Fibroblast of skin of back (primary cell): ENCODE data around the gene CTNNA2.
A peak's percentile ranks its signal among the peaks of the same experiment; 100 is the strongest.

ENCODE experiments used
- DNase-seq: peaks from one replicate; pipeline ENCODE4 v3.0.0-alpha.2; 2013

CTNNA2 gene

GRCh38 chr2:79713131-79713785 is 200.4 kb downstream of the CTNNA2 start:
- peak; percentile 70 for DNase-seq

- DNase-seq = no peak
These were observed 201.4 kb downstream of the CTNNA2 start for GRCh38 chr2:79714283-79714682.

GRCh38 chr2:79715338-79715737 is 202.5 kb downstream of the CTNNA2 start:
- peak; percentile 17 for DNase-seq

- peak; percentile 9 for DNase-seq
These were observed 203.4 kb downstream of the CTNNA2 start for GRCh38 chr2:79716266-79716665.

GRCh38 chr2:79717364-79718007 is 204.6 kb downstream of the CTNNA2 start:
- DNase-seq = peak; percentile 92

GRCh38 chr2:79721061-79721460 is 208.2 kb downstream of the CTNNA2 start:
- no peak for DNase-seq

GRCh38 chr2:79721966-79722365 is 209.1 kb downstream of the CTNNA2 start:
- peak; percentile 85 for DNase-seq

GRCh38 chr2:79723830-79724229 is 211.0 kb downstream of the CTNNA2 start:
- peak; percentile 98 for DNase-seq

GRCh38 chr2:79729532-79729931 is 216.7 kb downstream of the CTNNA2 start:
- peak; percentile 9 for DNase-seq

GRCh38 chr2:79734518-79734917 is 221.7 kb downstream of the CTNNA2 start:
- no peak for DNase-seq

- no peak for DNase-seq
These were observed 228.1 kb downstream of the CTNNA2 start for GRCh38 chr2:79740879-79741443.

GRCh38 chr2:79750321-79750720 is 237.5 kb downstream of the CTNNA2 start:
- DNase-seq = no peak

- no peak for DNase-seq
These were observed 244.7 kb downstream of the CTNNA2 start for GRCh38 chr2:79757526-79757925.

GRCh38 chr2:79758042-79758441 is 245.2 kb downstream of the CTNNA2 start:
- DNase-seq = no peak

GRCh38 chr2:79758749-79759282 is 246.0 kb downstream of the CTNNA2 start:
- DNase-seq = no peak

GRCh38 chr2:79770926-79771325 is 258.1 kb downstream of the CTNNA2 start:
- DNase-seq = no peak

- no peak for DNase-seq
These were observed 258.6 kb downstream of the CTNNA2 start for GRCh38 chr2:79771493-79771892.

GRCh38 chr2:79774016-79774415 is 261.2 kb downstream of the CTNNA2 start:
- DNase-seq = no peak

GRCh38 chr2:79776461-79776860 is 263.6 kb downstream of the CTNNA2 start:
- DNase-seq = no peak

GRCh38 chr2:79780781-79781180 is 267.9 kb downstream of the CTNNA2 start:
- no peak for DNase-seq

- DNase-seq = no peak
These were observed 270.0 kb downstream of the CTNNA2 start for GRCh38 chr2:79782576-79783452.

- DNase-seq = no peak
These were observed 276.3 kb downstream of the CTNNA2 start for GRCh38 chr2:79788952-79789651.
